ENCODE data around the gene STH.
A peak's percentile ranks its signal among the peaks of the same experiment; 100 is the strongest.
"Not testable (repeated sequence)": the region's sequence is repeated elsewhere in the genome, so short reads cannot be mapped to it uniquely, and the experiment has no call there.

STH gene

DNA sequence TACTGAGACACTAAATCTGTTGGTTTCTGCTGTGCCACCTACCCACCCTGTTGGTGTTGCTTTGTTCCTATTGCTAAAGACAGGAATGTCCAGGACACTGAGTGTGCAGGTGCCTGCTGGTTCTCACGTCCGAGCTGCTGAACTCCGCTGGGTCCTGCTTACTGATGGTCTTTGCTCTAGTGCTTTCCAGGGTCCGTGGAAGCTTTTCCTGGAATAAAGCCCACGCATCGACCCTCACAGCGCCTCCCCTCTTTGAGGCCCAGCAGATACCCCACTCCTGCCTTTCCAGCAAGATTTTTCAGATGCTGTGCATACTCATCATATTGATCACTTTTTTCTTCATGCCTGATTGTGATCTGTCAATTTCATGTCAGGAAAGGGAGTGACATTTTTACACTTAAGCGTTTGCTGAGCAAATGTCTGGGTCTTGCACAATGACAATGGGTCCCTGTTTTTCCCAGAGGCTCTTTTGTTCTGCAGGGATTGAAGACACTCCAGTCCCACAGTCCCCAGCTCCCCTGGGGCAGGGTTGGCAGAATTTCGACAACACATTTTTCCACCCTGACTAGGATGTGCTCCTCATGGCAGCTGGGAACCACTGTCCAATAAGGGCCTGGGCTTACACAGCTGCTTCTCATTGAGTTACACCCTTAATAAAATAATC, 14.6 kb downstream of the STH start:
- H3K27ac ChIP-seq = no peak overlapping the region
- TF ChIP-seq, protein P1, sequence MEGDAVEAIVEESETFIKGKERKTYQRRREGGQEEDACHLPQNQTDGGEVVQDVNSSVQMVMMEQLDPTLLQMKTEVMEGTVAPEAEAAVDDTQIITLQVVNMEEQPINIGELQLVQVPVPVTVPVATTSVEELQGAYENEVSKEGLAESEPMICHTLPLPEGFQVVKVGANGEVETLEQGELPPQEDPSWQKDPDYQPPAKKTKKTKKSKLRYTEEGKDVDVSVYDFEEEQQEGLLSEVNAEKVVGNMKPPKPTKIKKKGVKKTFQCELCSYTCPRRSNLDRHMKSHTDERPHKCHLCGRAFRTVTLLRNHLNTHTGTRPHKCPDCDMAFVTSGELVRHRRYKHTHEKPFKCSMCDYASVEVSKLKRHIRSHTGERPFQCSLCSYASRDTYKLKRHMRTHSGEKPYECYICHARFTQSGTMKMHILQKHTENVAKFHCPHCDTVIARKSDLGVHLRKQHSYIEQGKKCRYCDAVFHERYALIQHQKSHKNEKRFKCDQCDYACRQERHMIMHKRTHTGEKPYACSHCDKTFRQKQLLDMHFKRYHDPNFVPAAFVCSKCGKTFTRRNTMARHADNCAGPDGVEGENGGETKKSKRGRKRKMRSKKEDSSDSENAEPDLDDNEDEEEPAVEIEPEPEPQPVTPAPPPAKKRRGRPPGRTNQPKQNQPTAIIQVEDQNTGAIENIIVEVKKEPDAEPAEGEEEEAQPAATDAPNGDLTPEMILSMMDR (conservative IDR thresholded peaks at IDR 0.05) = no peak

DNA sequence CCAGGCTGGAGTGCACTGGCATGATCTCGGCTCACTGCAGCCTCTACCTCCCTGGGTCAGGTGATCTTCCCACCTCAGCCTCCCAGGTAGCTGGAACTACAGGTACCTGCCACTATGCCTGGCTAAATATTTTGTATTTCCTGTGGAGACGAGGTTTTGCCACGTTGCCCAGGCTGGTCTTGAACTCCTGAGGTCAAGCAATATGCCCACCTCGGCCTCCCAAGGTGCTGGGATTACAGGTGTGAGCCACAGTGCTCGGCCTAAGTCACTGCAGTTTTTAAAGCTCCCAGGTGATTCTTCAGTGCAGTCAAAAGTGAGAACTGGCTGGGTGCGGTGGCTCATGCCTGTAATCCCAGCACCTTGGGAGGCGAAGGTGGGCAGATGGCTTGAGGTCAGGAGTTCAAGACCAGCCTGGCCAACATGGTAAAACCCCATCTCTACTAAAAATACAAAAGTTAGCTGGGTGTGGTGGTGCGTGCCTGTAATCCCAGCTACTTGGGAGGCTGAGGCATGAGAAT, 20.4 kb downstream of the STH start:
- peak overlapping the region; percentile 49; the same call in 1 of the 2 replicates for H3K27ac ChIP-seq

DNA sequence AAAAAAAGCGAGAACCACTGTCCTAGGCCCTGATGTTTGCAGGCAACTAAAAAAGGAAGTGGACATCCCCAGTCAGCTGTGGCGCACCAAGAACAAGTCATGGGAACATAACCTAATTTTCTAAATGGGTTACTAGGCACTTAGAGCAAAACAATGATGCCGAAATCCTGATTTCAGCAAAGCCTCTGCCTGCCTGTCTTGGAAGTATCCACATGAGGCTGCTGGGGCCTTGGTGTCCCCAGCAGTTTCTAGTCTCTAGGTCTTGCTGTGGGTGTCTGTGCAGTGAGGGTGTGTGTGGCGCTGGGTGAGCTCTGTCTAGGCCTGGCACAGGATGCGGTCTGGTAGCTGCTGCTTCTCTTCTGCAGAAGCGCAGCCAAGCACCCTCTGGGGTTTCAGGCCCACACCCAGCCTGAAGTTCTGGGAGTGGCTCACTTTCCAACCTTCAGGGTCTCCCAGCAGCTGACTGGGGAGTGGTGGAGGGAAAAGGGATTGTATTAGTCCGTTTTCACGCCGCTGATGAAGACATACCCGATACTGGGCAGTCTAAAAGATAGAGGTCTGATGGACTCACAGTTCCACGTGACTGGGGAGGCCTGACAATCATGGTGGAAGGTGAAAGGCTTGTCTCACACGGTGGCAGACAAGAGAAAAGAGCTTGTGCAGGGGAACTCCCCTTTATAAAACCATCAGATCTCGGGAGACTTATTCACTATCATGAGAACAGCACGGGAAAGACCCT, 21.1 kb downstream of the STH start:
- TF ChIP-seq, protein P1 (conservative IDR thresholded peaks at IDR 0.05) = no peak
- no peak overlapping the region for H3K27ac ChIP-seq

DNA sequence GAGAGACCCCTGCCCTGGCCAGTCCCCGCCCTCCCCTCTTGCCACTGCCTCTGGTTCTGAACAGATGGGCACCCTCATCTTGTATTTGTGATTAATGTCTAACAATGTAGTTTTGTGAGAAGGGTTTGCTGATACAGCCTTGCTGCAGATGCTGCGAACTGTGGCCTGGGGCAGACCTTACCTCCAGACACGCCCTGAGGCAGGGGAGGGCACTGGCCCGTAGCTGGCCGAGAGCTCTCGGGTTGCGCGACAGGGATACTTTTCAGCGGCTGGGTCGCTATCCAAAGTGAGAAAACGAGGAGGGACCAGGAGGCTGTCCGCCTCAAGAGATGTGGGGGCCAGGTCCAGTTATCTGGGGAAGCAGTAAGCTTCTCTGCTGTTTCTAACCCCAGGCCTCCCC, 21.9 kb downstream of the STH start:
- no peak overlapping the region for H3K27ac ChIP-seq
- TF ChIP-seq, protein P1 (conservative IDR thresholded peaks at IDR 0.05) = no peak

DNA sequence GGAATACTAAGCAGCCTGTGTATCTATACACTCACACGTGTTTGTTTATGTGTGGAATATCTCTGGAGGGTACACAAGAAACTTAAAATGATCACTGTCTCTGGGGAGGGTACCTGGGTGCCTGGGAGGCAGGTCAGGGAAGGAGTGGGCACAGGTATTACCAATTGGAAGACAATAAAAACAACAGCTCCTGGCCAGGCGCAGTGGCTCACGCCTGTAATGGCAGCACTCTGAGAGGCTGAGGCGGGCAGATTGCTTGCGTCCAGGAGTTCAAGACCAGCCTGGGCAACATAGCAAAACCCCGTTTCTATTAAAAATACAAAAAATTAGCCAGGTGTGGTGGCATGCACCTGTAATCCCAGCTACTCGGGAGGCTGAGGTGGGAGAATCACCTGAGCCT, 24.3 kb downstream of the STH start:
- not testable (repeated sequence) for H3K27ac ChIP-seq

DNA sequence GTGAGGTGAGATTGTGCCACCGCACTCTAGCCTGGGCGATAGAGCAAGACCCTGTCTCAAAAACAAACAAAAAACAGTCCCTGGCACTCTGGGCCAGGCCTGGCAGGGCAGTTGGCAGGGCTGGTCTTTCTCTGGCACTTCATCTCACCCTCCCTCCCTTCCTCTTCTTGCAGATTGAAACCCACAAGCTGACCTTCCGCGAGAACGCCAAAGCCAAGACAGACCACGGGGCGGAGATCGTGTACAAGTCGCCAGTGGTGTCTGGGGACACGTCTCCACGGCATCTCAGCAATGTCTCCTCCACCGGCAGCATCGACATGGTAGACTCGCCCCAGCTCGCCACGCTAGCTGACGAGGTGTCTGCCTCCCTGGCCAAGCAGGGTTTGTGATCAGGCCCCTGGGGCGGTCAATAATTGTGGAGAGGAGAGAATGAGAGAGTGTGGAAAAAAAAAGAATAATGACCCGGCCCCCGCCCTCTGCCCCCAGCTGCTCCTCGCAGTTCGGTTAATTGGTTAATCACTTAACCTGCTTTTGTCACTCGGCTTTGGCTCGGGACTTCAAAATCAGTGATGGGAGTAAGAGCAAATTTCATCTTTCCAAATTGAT, 24.8 kb downstream of the STH start:
- H3K27ac ChIP-seq = no peak overlapping the region
- TF ChIP-seq, protein P1 (conservative IDR thresholded peaks at IDR 0.05) = no peak

DNA sequence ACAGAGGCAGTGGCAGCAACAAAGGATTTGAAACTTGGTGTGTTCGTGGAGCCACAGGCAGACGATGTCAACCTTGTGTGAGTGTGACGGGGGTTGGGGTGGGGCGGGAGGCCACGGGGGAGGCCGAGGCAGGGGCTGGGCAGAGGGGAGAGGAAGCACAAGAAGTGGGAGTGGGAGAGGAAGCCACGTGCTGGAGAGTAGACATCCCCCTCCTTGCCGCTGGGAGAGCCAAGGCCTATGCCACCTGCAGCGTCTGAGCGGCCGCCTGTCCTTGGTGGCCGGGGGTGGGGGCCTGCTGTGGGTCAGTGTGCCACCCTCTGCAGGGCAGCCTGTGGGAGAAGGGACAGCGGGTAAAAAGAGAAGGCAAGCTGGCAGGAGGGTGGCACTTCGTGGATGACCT, 25.5 kb downstream of the STH start:
- H3K27ac ChIP-seq = no peak overlapping the region
- TF ChIP-seq, protein P1 (conservative IDR thresholded peaks at IDR 0.05) = no peak

DNA sequence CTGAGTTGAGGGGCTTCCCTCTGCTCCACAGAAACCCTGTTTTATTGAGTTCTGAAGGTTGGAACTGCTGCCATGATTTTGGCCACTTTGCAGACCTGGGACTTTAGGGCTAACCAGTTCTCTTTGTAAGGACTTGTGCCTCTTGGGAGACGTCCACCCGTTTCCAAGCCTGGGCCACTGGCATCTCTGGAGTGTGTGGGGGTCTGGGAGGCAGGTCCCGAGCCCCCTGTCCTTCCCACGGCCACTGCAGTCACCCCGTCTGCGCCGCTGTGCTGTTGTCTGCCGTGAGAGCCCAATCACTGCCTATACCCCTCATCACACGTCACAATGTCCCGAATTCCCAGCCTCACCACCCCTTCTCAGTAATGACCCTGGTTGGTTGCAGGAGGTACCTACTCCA, 26.0 kb downstream of the STH start:
- TF ChIP-seq, protein P1 (conservative IDR thresholded peaks at IDR 0.05) = no peak
- no peak overlapping the region for H3K27ac ChIP-seq
